Measurements from ENCODE around the gene N4BP2L1. TPM values are rescaled to one million over a fixed set of nuclear protein-coding genes. Genes with fewer than 3 reads are reported as not detected.

Gene N4BP2L1
- total RNA-seq, 1 experiment from 2014 or later: 9.3 TPM

- peaks cover 34% of the 10 kb centered on the region for H3K4me1 Mint-ChIP-seq (ENCODE audit: low read depth, unreplicated experiment)
- Histone ChIP-seq H3K4me1 (peaks cover 40% of the 10 kb centered on the region), H3K4me3 (ENCODE audit: low read depth, low read length) (no peak overlapping the region), H3K9me3 (no peaks in the 10 kb centered on the region), H3K27me3 (replicated peaks; ENCODE audit: control insufficient read depth, insufficient read depth, low read length) (no peaks in the 10 kb centered on the region), H3K36me3 (ENCODE audit: control insufficient read depth, insufficient read depth, low read length) (no peaks in the 10 kb centered on the region)
- POLR2A ChIA-PET: no interaction called here
- no peak for TF ChIP-seq CTCF (IDR thresholded peaks at IDR 0.05; ENCODE audit: insufficient read depth in 1 of 2, low read depth in 1 of 2, low read length in 1 of 2, severe bottlenecking in 1 of 2, unreplicated experiment in 1 of 2)
- H3K9me3 Mint-ChIP-seq (ENCODE audit: unreplicated experiment): no peaks in the 10 kb centered on the region
- intact Hi-C loops (cut with micrococcal nuclease; ENCODE audit: unreplicated experiment): loop anchor here (5.0 to 10.0 kb wide), 2 partner anchors 112 to 184 kb away; no protein-coding TSS in a partner anchor
- H3K27ac Mint-ChIP-seq (ENCODE audit: unreplicated experiment): no peak overlapping the region
- no peak overlapping the region for H3K4me3 Mint-ChIP-seq (ENCODE audit: unreplicated experiment)
- CTCF ChIA-PET: interaction anchor here (0.7 kb wide), 1 partner anchor 448 kb away, joined by 3 read pairs; no protein-coding TSS in a partner anchor
- H3K27me3 Mint-ChIP-seq (ENCODE audit: insufficient read depth, unreplicated experiment): no peaks in the 10 kb centered on the region
- no peak for DNase-seq
- peaks cover 2% of the 10 kb centered on the region for H3K36me3 Mint-ChIP-seq (ENCODE audit: insufficient read depth, unreplicated experiment)
- no TSS peak for BruUV-seq (replicated peaks)
Measured at GRCh38 chr13:32448972-32449371, 21.0 kb upstream of the N4BP2L1 start.

GRCh38 chr13:32447894-32448623, 20.1 kb upstream of the N4BP2L1 start:
- H3K4me1 Mint-ChIP-seq (ENCODE audit: low read depth, unreplicated experiment): peaks cover 36% of the 10 kb centered on the region
- no peaks in the 10 kb centered on the region for H3K9me3 ChIP-seq
- no peak for TF ChIP-seq CTCF (IDR thresholded peaks at IDR 0.05; ENCODE audit: insufficient read depth in 1 of 2, low read depth in 1 of 2, low read length in 1 of 2, severe bottlenecking in 1 of 2, unreplicated experiment in 1 of 2)
- no peaks in the 10 kb centered on the region for H3K27me3 Mint-ChIP-seq (ENCODE audit: insufficient read depth, unreplicated experiment)
- BruUV-seq (replicated peaks): no TSS peak
- DNase-seq: no peak
- ChIA-PET POLR2A (interaction anchor here (0.7 to 1.1 kb wide), 2 partner anchors 9 to 20 kb away, joined by 3 to 4 read pairs; partner anchors contain the start of gene N4BP2L1), CTCF (no interaction called here)
- no peak overlapping the region for H3K4me3 ChIP-seq (ENCODE audit: low read depth, low read length)
- intact Hi-C loops (cut with micrococcal nuclease; ENCODE audit: unreplicated experiment): loop anchor here (5.0 to 10.0 kb wide), 2 partner anchors 111 to 183 kb away; no protein-coding TSS in a partner anchor
- no peaks in the 10 kb centered on the region for H3K9me3 Mint-ChIP-seq (ENCODE audit: unreplicated experiment)
- H3K36me3 ChIP-seq (ENCODE audit: control insufficient read depth, insufficient read depth, low read length): no peaks in the 10 kb centered on the region
- peaks cover 7% of the 10 kb centered on the region for H3K36me3 Mint-ChIP-seq (ENCODE audit: insufficient read depth, unreplicated experiment)
- peak overlapping the region; percentile 19 for H3K27ac Mint-ChIP-seq (ENCODE audit: unreplicated experiment)
- H3K4me1 ChIP-seq: peaks cover 40% of the 10 kb centered on the region
- no peaks in the 10 kb centered on the region for H3K27me3 ChIP-seq (replicated peaks; ENCODE audit: control insufficient read depth, insufficient read depth, low read length)
- H3K4me3 Mint-ChIP-seq (ENCODE audit: unreplicated experiment): no peak overlapping the region

GRCh38 chr13:32446773-32447465, 19.0 kb upstream of the N4BP2L1 start:
- Mint-ChIP-seq H3K9me3 (ENCODE audit: unreplicated experiment) (no peaks in the 10 kb centered on the region), H3K4me3 (ENCODE audit: unreplicated experiment) (no peak overlapping the region), H3K27ac (ENCODE audit: unreplicated experiment) (no peak overlapping the region), H3K36me3 (ENCODE audit: insufficient read depth, unreplicated experiment) (peaks cover 16% of the 10 kb centered on the region), H3K4me1 (ENCODE audit: low read depth, unreplicated experiment) (peaks cover 42% of the 10 kb centered on the region), H3K27me3 (ENCODE audit: insufficient read depth, unreplicated experiment) (no peaks in the 10 kb centered on the region)
- POLR2A ChIA-PET: interaction anchor here (0.7 kb wide), 1 partner anchor 8 kb away, joined by 3 read pairs; no protein-coding TSS in a partner anchor
- BruUV-seq (replicated peaks): no TSS peak
- Histone ChIP-seq H3K27me3 (replicated peaks; ENCODE audit: control insufficient read depth, insufficient read depth, low read length) (no peaks in the 10 kb centered on the region), H3K36me3 (ENCODE audit: control insufficient read depth, insufficient read depth, low read length) (no peaks in the 10 kb centered on the region), H3K4me1 (peaks cover 46% of the 10 kb centered on the region), H3K4me3 (ENCODE audit: low read depth, low read length) (no peak overlapping the region), H3K9me3 (no peaks in the 10 kb centered on the region)
- intact Hi-C loops (cut with micrococcal nuclease; ENCODE audit: unreplicated experiment): loop anchor here (5.0 to 10.0 kb wide), 2 partner anchors 110 to 182 kb away; no protein-coding TSS in a partner anchor
- no peak for DNase-seq
- CTCF ChIA-PET: no interaction called here
- TF ChIP-seq CTCF (IDR thresholded peaks at IDR 0.05; ENCODE audit: insufficient read depth in 1 of 2, low read depth in 1 of 2, low read length in 1 of 2, severe bottlenecking in 1 of 2, unreplicated experiment in 1 of 2): no peak
